ENCODE measurements around the gene CA10.

- TF ChIP-seq EP300 (conservative IDR thresholded peaks at IDR 0.05; ENCODE audit: poor library complexity, severe bottlenecking) = no peak
- TF ChIP-seq CTCF (IDR thresholded peaks at IDR 0.05; ENCODE audit: poor library complexity, severe bottlenecking) = no peak
Measured at GRCh38 chr17:51653878-51654277, 504.6 kb downstream of the CA10 start.
